CD4-positive, alpha-beta T cell treated with Interleukin-10 for 1 hour (primary cell): Measurements from ENCODE around the gene SPTBN5.

Experiments
- DNase-seq: peaks from one replicate; pipeline ENCODE4 v3.0.0-alpha.2; 2020

The SPTBN5 gene

GRCh38 chr15:41893422-41894250 is at the start of gene SPTBN5:
Gene SPTBN5, minus strand, starts transcription at chr15:41894053. Its CDS starts 556 bp downstream, at chr15:41893497.
- no peak for DNase-seq

- DNase-seq = no peak
Measured at GRCh38 chr15:41942886-41943285, 49.0 kb upstream of the SPTBN5 start.

- no peak for DNase-seq
Measured at GRCh38 chr15:41941644-41942415, 48.0 kb upstream of the SPTBN5 start.

DNA sequence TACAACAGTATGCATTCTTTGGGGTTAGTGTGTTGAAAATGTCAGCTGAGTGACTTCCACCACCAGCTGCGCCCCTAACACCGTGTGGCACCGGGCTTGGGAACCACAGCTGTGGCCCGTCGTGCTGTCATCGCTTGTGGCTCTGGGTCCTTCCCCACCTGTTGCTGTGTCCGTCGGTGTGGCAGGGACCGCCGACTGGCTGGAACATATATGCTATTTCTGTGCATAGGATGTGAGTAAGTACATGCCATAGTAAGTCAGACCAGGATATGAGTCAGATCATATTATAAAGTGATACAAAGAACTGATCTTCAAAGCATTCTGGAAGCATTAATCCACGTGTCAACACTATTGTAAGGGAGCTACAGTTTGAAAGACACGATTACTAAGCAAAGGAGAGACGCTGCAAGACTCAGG is 46.6 kb upstream of the SPTBN5 start:
- peak; percentile 42 for DNase-seq

DNA sequence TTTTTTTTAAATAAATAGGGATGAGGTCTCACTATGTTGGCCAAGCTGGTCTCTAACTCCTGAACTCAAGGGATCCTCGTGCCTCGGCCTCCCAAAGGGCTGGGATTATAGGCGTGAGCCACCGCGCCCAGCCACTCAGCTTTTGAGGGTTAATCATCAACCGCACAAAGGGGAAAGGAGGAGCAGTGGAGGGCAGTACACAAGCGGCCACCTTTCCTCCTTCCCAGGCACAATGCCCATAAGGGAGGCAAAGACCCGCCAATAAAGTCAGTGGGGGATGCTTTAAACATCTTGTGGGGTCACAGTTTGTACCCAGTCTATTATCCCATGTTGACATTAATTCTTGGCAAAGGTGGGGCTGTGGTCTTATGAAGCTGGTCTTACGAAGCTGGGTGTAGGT is 46.1 kb upstream of the SPTBN5 start:
- no peak for DNase-seq

GRCh38 chr15:41937568-41937923 is 43.7 kb upstream of the SPTBN5 start:
- no peak for DNase-seq

DNA sequence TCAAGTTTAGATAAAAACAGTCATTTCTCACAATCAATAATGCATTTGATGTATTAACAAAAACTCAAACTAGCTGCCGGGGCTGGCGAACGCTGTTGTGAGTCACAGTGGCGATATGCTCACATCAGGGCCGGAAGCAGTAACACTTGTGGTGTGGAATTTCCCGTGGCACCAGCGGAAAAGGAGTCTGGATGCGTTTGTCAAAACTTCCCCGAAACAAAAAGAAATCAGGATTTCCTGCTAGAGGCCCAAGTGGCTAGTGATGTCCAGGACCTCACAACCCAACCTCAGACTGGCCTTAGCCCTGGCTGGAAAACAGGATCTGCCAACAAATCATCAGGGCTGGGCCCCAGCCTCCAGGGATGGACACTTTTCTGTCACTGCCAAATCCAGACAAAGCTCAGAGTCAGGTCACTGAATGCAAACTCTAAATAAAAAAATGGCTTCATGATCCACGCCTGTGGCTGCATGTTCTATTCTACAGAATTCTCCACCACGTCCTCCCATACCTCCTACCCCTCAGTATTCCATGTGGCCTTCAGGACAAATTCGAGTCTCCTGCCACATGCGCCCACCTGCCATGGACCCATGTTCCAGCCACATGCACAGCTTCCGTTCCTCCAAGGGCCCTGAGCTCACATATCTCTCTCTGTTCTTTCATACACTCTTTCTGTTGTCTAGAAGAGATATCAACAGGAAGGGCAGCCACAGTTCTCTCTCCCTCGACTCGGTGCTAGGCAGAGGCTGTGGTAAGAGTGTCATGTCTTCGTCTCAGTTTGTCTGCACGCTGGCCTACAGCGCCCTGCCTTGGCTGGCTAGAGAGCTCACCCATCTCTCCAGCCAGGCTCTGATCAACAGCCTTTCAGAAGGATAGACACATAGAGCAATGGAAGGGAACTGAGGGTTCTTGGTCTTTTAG is 43.1 kb upstream of the SPTBN5 start:
- DNase-seq = peak; percentile 89

DNA sequence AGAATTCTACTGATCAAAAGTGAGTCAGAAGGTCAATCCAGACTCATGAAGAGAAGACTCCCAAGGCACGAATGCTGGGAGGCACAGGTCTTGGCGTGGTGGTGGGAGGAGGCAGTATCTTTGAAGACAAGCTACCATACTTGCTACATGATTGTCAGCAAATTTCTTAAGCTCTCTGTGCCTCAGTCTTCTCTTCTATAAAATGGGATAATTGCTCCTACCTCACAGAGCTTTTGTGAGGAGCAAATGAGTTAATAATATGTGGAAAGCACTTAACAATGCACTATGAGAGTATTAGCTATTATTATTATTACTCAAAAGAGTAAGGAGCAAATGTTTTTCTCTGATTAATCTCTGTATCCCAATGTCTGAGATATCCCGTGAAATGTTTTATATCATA is 42.3 kb upstream of the SPTBN5 start:
- no peak for DNase-seq

GRCh38 chr15:41935566-41936020 is 41.7 kb upstream of the SPTBN5 start:
- DNase-seq = peak; percentile 42

- peak; percentile 85 for DNase-seq
Measured at GRCh38 chr15:41934843-41935242, 41.0 kb upstream of the SPTBN5 start.

DNA sequence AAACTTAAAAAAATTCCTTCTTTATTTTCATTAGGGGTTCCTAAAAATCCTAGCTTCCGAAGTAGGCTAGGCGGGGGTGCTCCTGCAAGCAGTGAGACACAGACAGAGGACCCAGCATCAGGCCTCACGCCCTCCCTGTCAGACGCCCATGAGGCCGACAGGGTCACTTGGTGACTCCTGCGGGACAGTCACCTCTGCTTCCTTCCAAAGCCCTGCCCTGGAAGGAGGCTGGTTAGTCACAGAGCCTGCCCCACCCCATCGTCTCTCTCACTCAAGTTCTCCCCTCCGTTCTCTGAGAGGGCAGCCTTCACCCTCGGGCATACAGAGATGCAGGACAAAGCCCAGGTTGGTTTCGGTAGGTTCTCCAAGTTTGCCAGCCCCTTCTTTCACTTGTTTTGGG is 39.9 kb upstream of the SPTBN5 start:
- no peak for DNase-seq

DNA sequence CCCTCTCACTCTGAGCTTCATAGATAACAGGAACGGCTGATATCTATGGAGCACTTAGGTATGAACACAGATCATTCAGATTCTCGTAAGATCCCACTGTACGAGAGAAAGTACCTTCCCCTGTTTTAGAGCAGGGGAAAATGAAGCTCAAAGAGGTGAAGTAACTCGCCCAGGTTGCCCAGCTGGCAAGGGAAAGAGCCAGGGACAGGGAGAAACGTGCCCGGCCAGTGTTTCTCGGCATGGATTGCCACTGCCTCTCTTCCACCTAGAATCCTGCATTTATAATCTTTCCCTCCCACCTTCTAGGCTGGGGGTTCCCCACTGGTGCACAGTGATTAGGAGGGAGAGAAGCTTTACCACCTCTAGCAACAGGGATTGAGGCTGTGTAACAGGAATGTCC is 39.5 kb upstream of the SPTBN5 start:
- DNase-seq = no peak

GRCh38 chr15:41932511-41933289 is 38.8 kb upstream of the SPTBN5 start:
- no peak for DNase-seq

DNA sequence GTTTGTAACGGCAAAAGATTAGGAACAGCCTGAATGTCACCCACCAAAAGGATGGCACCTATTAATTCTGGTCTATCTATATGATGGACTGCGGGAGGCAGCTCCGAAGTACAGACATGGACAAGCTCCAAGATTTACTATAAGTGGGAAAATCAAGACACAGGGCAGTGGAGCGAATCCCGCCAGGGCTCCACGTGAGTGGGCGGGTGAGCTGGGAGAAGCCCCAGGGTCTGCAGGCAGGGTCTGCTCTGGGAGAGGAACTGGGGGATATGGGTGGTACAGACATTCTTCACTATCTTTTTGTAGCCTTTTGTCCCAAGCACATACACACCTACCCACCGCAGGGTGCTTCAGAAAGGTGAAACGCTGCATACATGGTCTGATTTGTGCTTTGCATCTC is 38.2 kb upstream of the SPTBN5 start:
- DNase-seq = no peak

- no peak for DNase-seq
Measured at GRCh38 chr15:41930867-41931222, 37.0 kb upstream of the SPTBN5 start.

GRCh38 chr15:41930221-41930866 is 36.5 kb upstream of the SPTBN5 start:
- no peak for DNase-seq

DNA sequence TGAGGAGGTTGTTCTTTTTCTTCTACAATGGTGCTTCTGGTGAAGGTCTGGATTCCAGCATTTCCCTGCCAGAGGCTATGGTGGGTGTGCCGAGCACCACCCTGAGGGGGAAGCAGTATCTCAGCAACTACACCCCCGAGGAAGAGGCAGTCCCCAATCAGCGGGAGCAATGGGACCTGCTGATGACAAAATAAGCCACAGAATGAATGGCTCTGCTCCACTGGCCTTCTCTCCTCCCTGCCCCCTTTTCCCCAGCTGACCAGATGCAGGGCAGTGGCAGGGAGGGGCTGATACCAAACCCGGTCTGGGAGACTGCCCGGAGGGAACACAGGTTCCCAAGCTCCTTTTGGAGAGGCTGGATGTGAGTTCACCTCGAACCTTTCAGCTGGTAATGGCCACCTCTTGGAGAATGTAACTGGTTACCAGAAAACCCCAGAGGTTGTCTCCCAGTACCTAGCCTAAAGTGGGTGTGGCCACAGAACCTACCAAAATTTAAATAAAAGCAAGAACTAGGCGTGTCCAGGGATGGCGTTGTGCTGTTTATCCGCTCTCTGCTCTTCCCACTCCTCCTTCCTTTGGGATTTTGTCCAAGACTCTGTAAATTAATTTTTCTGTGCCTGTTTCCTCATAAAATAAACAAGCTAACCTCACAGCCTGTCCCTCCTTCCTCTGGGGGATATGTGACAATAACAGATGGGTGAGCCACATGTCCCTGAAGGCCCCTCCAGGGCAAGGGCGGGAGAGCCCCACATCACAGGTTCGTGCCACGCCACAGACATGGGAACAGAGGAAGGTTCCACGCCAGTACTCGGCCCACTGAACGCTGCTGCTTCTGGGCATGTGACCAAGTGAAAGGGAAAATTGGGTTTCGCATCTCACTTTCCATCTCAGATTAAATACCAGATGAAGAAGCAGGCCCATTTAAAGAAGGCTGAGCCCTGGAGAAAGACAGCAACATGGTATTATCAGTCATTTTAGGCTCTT is 35.1 kb upstream of the SPTBN5 start:
- no peak for DNase-seq

GRCh38 chr15:41928100-41928499 is 34.2 kb upstream of the SPTBN5 start:
- no peak for DNase-seq

DNA sequence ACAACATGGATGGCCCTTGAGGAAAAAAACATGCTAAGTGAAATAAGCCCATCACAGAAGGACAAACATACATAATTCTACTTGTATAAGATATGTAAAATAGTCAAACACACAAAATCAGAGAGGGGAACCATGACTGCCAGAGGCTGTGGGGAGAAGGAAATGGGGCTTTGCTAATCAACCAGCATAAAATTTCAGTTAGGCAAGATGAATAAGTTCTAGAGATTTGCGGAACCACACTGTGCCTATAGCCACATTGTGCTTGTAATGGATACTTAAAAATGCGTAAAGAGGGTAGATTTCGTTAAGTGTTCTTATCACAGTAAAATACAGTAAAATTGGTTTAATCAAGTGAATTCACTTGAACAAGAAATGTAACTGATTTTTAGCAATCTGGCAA is 33.7 kb upstream of the SPTBN5 start:
- no peak for DNase-seq
